PC-9 (cell line): ENCODE measurements around the gene AKAP6. TPM values are rescaled to one million over a fixed set of nuclear protein-coding genes. Genes with fewer than 3 reads are reported as not detected.

Source experiments
- BruUV-seq: library from RNA; stranded (reverse); fragments of 400-500 nt; replicated peaks from 2 replicates; lab custom pipeline; 2021; lab: Mats Ljungman, UMichigan
- CTCF ChIA-PET: fragments of 300-600 bp; sonication (Branson Sonifier 250); formaldehyde crosslinking; loops from one replicate; lab custom pipeline; 2022; ENCODE audit warnings: antibody characterized with exemption; lab: Charles Lee
- POLR2A ChIA-PET: fragments of 300-600 bp; sonication (Branson Sonifier 250); formaldehyde crosslinking; loops from one replicate; lab custom pipeline; 2022; ENCODE audit warnings: antibody characterized with exemption; ENCODE audit not compliant: unreplicated experiment; lab: Charles Lee
- DNase-seq, 2 experiments: peaks; one replicate each; pipeline versions ENCODE4 v3.0.0 to v3.0.0-alpha.2; 2015 to 2022; ENCODE audit warnings: mixed read lengths in 1 of 2
- H2AFZ ChIP-seq: fragments of 200-600 bp; sonication (generic); 2 replicates; pipeline ENCODE4 v1.8.1; 2017; ENCODE audit warnings: antibody characterized with exemption
- H3F3A ChIP-seq: fragments of 200-600 bp; sonication (generic); 2 replicates; pipeline ENCODE4 v1.8.1; 2017; ENCODE audit warnings: antibody characterized with exemption, mild to moderate bottlenecking, low read depth; ENCODE audit not compliant: insufficient read depth
- H3K27ac ChIP-seq: fragments of 200-600 bp; sonication (generic); 2 replicates; pipeline ENCODE4 v1.6.1; 2016; ENCODE audit warnings: mixed run types
- H3K27me3 ChIP-seq: fragments of 200-600 bp; sonication (generic); 2 replicates; pipeline ENCODE4 v1.6.1; 2016; ENCODE audit warnings: low read depth, mixed run types; ENCODE audit not compliant: insufficient read depth
- H3K36me3 ChIP-seq: fragments of 200-600 bp; sonication (generic); 2 replicates; pipeline ENCODE4 v1.6.1; 2016; ENCODE audit warnings: low read depth, mixed run types
- H3K4me1 ChIP-seq: fragments of 200-600 bp; sonication (generic); replicated peaks from 2 replicates; pipeline ENCODE4 v1.6.1; 2016; ENCODE audit warnings: mixed run types; ENCODE audit not compliant: insufficient read depth
- H3K4me2 ChIP-seq: fragments of 200-600 bp; sonication (generic); 2 replicates; pipeline ENCODE4 v1.6.1; 2017; ENCODE audit warnings: mixed run types
- H3K4me3 ChIP-seq: fragments of 200-600 bp; sonication (generic); 2 replicates; pipeline ENCODE4 v1.6.1; 2016; ENCODE audit warnings: mixed run types
- H3K79me2 ChIP-seq: fragments of 200-600 bp; sonication (generic); 2 replicates; pipeline ENCODE4 v1.6.1; 2017; ENCODE audit warnings: low read depth, mixed run types
- H3K9me2 ChIP-seq: fragments of 200-600 bp; sonication (generic); 2 replicates; pipeline ENCODE4 v1.8.1; 2017; ENCODE audit warnings: mild to moderate bottlenecking; ENCODE audit not compliant: insufficient read depth
- H3K9me3 ChIP-seq: fragments of 200-600 bp; sonication (generic); 2 replicates; pipeline ENCODE4 v1.8.1; 2016; ENCODE audit warnings: low read depth; ENCODE audit not compliant: insufficient read depth
- H4K20me1 ChIP-seq: fragments of 200-600 bp; sonication (generic); 2 replicates; pipeline ENCODE4 v1.8.1; 2017; ENCODE audit not compliant: insufficient read depth
- EZH2 ChIP-seq: fragments of 200-600 bp; sonication (generic); IDR thresholded peaks from 2 replicates; pipeline ENCODE4 v1.8.0; 2017; ENCODE audit warnings: antibody characterized with exemption, low read depth
- intact Hi-C: fragments of 100-400 bp; cut with micrococcal nuclease; formaldehyde crosslinking; loops from one replicate; pipeline ENCODE4 v1.10.0; 2022; ENCODE audit not compliant: unreplicated experiment
- total RNA-seq: library from RNA; stranded (reverse); gene quantifications from 2 replicates; pipeline ENCODE4 v1.2.3, GENCODE V29; 2021
- TF ChIP-seq, protein P1 (sequence below): fragments of 200-600 bp; sonication (generic); conservative IDR thresholded peaks from 2 replicates; pipeline ENCODE4 v1.6.1; 2017; ENCODE audit warnings: mixed run types, antibody characterized with exemption, mild to moderate bottlenecking, moderate library complexity

The AKAP6 gene
- total RNA-seq, 1 experiment from 2014 or later = 2.8 TPM

DNA sequence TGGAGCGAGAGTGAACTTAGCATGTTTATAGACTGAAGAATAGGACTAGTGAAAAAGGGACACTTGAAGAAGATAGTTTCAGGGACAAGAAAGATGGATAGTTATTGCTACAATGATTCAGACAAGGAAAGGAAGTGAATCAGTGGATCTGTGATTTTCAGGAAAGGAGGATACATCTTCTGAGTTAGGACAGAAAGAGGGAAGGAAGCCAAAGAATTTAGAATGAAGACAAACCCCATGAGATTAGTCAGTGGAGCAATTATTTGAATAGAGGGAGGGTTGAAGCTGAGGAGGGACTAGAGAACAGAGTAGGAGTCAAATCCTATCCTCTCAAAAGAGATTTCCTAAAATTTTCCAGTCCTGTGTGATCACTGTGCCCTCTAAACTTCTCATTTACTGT, 282.7 kb downstream of the AKAP6 start:
- Histone ChIP-seq H3K9me2 (no peaks in the 10 kb centered on the region), H2AFZ (no peak overlapping the region), H3K9me3 (no peaks in the 10 kb centered on the region), H3K27me3 (no peaks in the 10 kb centered on the region), H3K27ac (no peak overlapping the region), H4K20me1 (no peaks in the 10 kb centered on the region), H3F3A (no peaks in the 10 kb centered on the region), H3K4me3 (no peak overlapping the region), H3K79me2 (no peaks in the 10 kb centered on the region), H3K4me2 (no peak overlapping the region), H3K4me1 (peaks cover 9% of the 10 kb centered on the region; the same call in 1 of the 2 replicates), H3K36me3 (no peaks in the 10 kb centered on the region)
- POLR2A ChIA-PET = no interaction called here
- no peak for TF ChIP-seq EZH2
- TF ChIP-seq, protein P1, sequence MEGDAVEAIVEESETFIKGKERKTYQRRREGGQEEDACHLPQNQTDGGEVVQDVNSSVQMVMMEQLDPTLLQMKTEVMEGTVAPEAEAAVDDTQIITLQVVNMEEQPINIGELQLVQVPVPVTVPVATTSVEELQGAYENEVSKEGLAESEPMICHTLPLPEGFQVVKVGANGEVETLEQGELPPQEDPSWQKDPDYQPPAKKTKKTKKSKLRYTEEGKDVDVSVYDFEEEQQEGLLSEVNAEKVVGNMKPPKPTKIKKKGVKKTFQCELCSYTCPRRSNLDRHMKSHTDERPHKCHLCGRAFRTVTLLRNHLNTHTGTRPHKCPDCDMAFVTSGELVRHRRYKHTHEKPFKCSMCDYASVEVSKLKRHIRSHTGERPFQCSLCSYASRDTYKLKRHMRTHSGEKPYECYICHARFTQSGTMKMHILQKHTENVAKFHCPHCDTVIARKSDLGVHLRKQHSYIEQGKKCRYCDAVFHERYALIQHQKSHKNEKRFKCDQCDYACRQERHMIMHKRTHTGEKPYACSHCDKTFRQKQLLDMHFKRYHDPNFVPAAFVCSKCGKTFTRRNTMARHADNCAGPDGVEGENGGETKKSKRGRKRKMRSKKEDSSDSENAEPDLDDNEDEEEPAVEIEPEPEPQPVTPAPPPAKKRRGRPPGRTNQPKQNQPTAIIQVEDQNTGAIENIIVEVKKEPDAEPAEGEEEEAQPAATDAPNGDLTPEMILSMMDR = no peak
- CTCF ChIA-PET = no interaction called here
- no peak for DNase-seq
- intact Hi-C loops = no loop called here
- no TSS peak for BruUV-seq

DNA sequence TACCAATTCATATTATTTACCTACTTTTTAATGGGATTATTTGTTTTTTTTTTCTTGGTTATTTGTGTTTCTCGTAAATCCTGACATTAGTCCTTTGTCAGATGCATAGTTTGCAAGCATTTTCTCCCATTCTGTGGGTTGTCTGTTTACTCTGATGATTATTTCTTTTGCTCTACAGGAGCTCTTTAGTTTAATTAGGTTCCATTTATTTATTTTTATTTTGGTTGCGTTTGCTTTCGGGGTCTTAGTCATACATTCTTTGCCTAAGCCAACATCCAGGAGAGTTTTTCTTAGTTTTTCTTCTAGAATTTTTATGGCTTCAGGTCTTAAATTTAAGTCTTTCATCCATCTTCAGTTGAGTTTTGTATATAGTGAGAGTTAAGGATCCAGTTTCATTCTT, 289.9 kb downstream of the AKAP6 start:
- no TSS peak for BruUV-seq
- Histone ChIP-seq H2AFZ (no peak overlapping the region), H3F3A (no peaks in the 10 kb centered on the region), H3K4me2 (no peak overlapping the region), H3K4me1 (no peaks in the 10 kb centered on the region), H4K20me1 (no peaks in the 10 kb centered on the region), H3K9me3 (no peaks in the 10 kb centered on the region), H3K79me2 (no peaks in the 10 kb centered on the region), H3K27ac (no peak overlapping the region), H3K9me2 (no peaks in the 10 kb centered on the region; the same call in 1 of the 2 replicates), H3K27me3 (no peaks in the 10 kb centered on the region), H3K36me3 (no peaks in the 10 kb centered on the region), H3K4me3 (no peak overlapping the region)
- CTCF ChIA-PET = no interaction called here
- TF ChIP-seq EZH2 = no peak
- TF ChIP-seq, protein P1 = no peak
- DNase-seq = no peak
- POLR2A ChIA-PET = no interaction called here
- intact Hi-C loops = no loop called here

DNA sequence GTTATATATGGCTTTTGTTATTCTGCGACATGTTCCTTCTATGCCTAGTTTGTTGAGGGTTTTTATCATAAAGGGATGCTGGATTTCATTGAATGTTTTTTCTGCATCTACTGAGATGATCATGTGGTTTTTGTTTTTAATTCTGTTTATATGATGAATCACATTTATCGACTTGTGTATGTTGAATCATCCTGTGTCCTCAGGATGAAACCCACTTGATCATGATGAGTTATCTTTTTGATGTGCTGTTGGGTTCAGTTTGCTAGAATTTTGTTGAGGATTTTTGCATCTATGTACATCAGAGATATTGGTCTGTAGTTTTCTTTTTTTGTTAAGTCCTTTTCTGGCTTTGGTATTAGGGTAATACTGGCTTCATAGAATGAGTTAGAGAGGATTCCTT, 291.2 kb downstream of the AKAP6 start:
- Histone ChIP-seq H3F3A (no peaks in the 10 kb centered on the region), H3K4me3 (no peak overlapping the region), H3K27me3 (no peaks in the 10 kb centered on the region), H4K20me1 (no peaks in the 10 kb centered on the region), H3K79me2 (no peaks in the 10 kb centered on the region), H2AFZ (no peak overlapping the region), H3K9me3 (no peaks in the 10 kb centered on the region), H3K27ac (no peak overlapping the region), H3K4me1 (no peaks in the 10 kb centered on the region), H3K4me2 (no peak overlapping the region), H3K36me3 (no peaks in the 10 kb centered on the region), H3K9me2 (no peaks in the 10 kb centered on the region; the same call in 1 of the 2 replicates)
- TF ChIP-seq EZH2 = no peak
- TF ChIP-seq, protein P1 = no peak
- ChIA-PET CTCF (no interaction called here), POLR2A (no interaction called here)
- intact Hi-C loops = no loop called here
- no peak for DNase-seq
- BruUV-seq = no TSS peak
